ENCODE results near the gene NR2F6.

- TF ChIP-seq CTCF (conservative IDR thresholded peaks at IDR 0.05; ENCODE audit: low read depth, low read length): peak; percentile 51
- peak; percentile 95 for TF ChIP-seq MXI1 (IDR thresholded peaks at IDR 0.05; ENCODE audit: borderline replicate concordance, low read depth, low read length)
- no peak for TF ChIP-seq RFX5 (IDR thresholded peaks at IDR 0.05; ENCODE audit: low read depth, low read length)
- no peak for TF ChIP-seq POLR2A (IDR thresholded peaks at IDR 0.05; ENCODE audit: low read depth, low read length)
- TF ChIP-seq SMC3 (IDR thresholded peaks at IDR 0.05; ENCODE audit: low read depth, low read length): peak; percentile 20; the same call in 1 of the 2 replicates
- peak; percentile 49 for TF ChIP-seq RAD21 (IDR thresholded peaks at IDR 0.05; ENCODE audit: low read length)
- TF ChIP-seq ELK1 (IDR thresholded peaks at IDR 0.05; ENCODE audit: borderline replicate concordance, low read depth, low read length): no peak
- TF ChIP-seq MAFK (IDR thresholded peaks at IDR 0.05; ENCODE audit: low read depth, low read length): no peak
- TF ChIP-seq BHLHE40 (IDR thresholded peaks at IDR 0.05; ENCODE audit: low read depth, low read length): no peak
- TF ChIP-seq CEBPB (IDR thresholded peaks at IDR 0.05; ENCODE audit: low read depth, low read length): no peak
- TF ChIP-seq RCOR1 (IDR thresholded peaks at IDR 0.05; ENCODE audit: insufficient replicate concordance, low read length): no peak
- TF ChIP-seq NFE2L2 (IDR thresholded peaks at IDR 0.05; ENCODE audit: low read depth, low read length): no peak
- TF ChIP-seq USF2 (IDR thresholded peaks at IDR 0.05; ENCODE audit: low read depth, low read length): no peak
- no peak for TF ChIP-seq CHD1 (IDR thresholded peaks at IDR 0.05; ENCODE audit: low read depth, low read length)
These were observed 10.3 kb downstream of the NR2F6 start for GRCh38 chr19:17235300-17235970.

All from IMR-90 (cell line).